Left lobe of liver (tissue), 2 donors: Measurements from ENCODE around the gene STRN3. TPM values are rescaled to one million over a fixed set of nuclear protein-coding genes. Genes with fewer than 3 reads are reported as not detected.
"Not testable (repeated sequence)": the region's sequence is repeated elsewhere in the genome, so short reads cannot be mapped to it uniquely, and the experiment has no call there.

Experiments used
- ATAC-seq: fragments of 200-7000 bp; cut with Tn5 transposase; one replicate; pipeline ENCODE4 v1.9.1; 2020; ENCODE audit warnings: mild to moderate bottlenecking, moderate library complexity
- DNase-seq: peaks from one replicate; pipeline ENCODE4 v3.0.0-alpha.2; 2020; ENCODE audit warnings: low spot score
- total RNA-seq: library from RNA; stranded (reverse); gene quantifications from one replicate; pipeline ENCODE4 v1.2.1, GENCODE V29; 2021
- donor health status: DM: no; HTN: no; CAD: no; lungs with moderate emphysema.
- donor health status: DM: no; HTN: yes; CAD: no.

STRN3 gene
- 19.7 TPM for total RNA-seq

- no peak for ATAC-seq
- no peak for DNase-seq
Measured at GRCh38 chr14:31026077-31026449, at the start of gene STRN3. Gene STRN3, minus strand, starts transcription at chr14:31026379. Its CDS starts 194 bp downstream, at chr14:31026185.

- DNase-seq = no peak
- no peak for ATAC-seq
Measured at GRCh38 chr14:31075144-31075543, 49.0 kb upstream of the STRN3 start.

- DNase-seq (no peak), ATAC-seq (no peak)
Measured at GRCh38 chr14:31071151-31071550, 45.0 kb upstream of the STRN3 start.

GRCh38 chr14:31070431-31070830, 44.3 kb upstream of the STRN3 start:
- ATAC-seq = no peak
- no peak for DNase-seq

- ATAC-seq = no peak
- no peak for DNase-seq
Measured at GRCh38 chr14:31069343-31069742, 43.2 kb upstream of the STRN3 start.

- DNase-seq = no peak
- ATAC-seq = peak; percentile 47
Measured at GRCh38 chr14:31068235-31068634, 42.1 kb upstream of the STRN3 start.

GRCh38 chr14:31062908-31063307, 36.7 kb upstream of the STRN3 start:
- not testable (repeated sequence) for DNase-seq

GRCh38 chr14:31060253-31060875, 34.2 kb upstream of the STRN3 start:
- no peak for DNase-seq
- no peak for ATAC-seq

More at GRCh38 chr14:31062908-31063307, 36.7 kb upstream of the STRN3 start:
- not testable (repeated sequence) for ATAC-seq

GRCh38 chr14:31059152-31059924, 33.2 kb upstream of the STRN3 start:
- DNase-seq = peak; percentile 60
- ATAC-seq = peak; percentile 95

GRCh38 chr14:31057701-31058364, 31.7 kb upstream of the STRN3 start:
- DNase-seq (no peak), ATAC-seq (no peak)

- DNase-seq = no peak
- no peak for ATAC-seq
Measured at GRCh38 chr14:31057035-31057434, 30.9 kb upstream of the STRN3 start.

- ATAC-seq (peak; percentile 93), DNase-seq (peak; percentile 85)
Measured at GRCh38 chr14:31052905-31053586, 26.9 kb upstream of the STRN3 start.

GRCh38 chr14:31051511-31051910, 25.3 kb upstream of the STRN3 start:
- DNase-seq (no peak), ATAC-seq (no peak)

GRCh38 chr14:31051023-31051422, 24.8 kb upstream of the STRN3 start:
- no peak for ATAC-seq

GRCh38 chr14:31047503-31047902, 21.3 kb upstream of the STRN3 start:
- ATAC-seq (no peak), DNase-seq (no peak)

More at GRCh38 chr14:31051023-31051422, 24.8 kb upstream of the STRN3 start:
- no peak for DNase-seq

GRCh38 chr14:31045501-31046080, 19.4 kb upstream of the STRN3 start:
- DNase-seq (no peak), ATAC-seq (no peak)

GRCh38 chr14:31043379-31043778, 17.2 kb upstream of the STRN3 start:
- ATAC-seq (no peak), DNase-seq (no peak)

GRCh38 chr14:31042893-31043292, 16.7 kb upstream of the STRN3 start:
- ATAC-seq, DNase-seq: not testable (repeated sequence)

GRCh38 chr14:31042300-31042699, 16.1 kb upstream of the STRN3 start:
- ATAC-seq (no peak), DNase-seq (no peak)

GRCh38 chr14:31038521-31039166, 12.5 kb upstream of the STRN3 start:
- peak; percentile 9 for ATAC-seq
- no peak for DNase-seq
